OCI-LY7 (cell line): ENCODE results near the gene PDCD2.

Source experiments
- CTCF ChIP-seq: fragments of 200-600 bp; sonication (generic); conservative IDR thresholded peaks from 2 replicates; pipeline ENCODE4 v1.5.1; 2014; ENCODE audit warnings: mild to moderate bottlenecking, antibody characterized with exemption, low read length, moderate library complexity, mixed read lengths
- EZH2phosphoT487 ChIP-seq: fragments of 200-600 bp; sonication (generic); IDR thresholded peaks from 2 replicates; pipeline ENCODE4 v1.6.1; 2018; ENCODE audit warnings: low read depth, borderline replicate concordance, mild to moderate bottlenecking, mixed run types, antibody characterized with exemption, low read length, moderate library complexity, mixed read lengths

- TF ChIP-seq CTCF (no peak), EZH2phosphoT487 (no peak)
Measured at GRCh38 chr6:170525795-170526194, 58.6 kb downstream of the PDCD2 start.
